Smooth muscle cell (in vitro differentiated cells): ENCODE results near the gene RNF187. TPM values are rescaled to one million over a fixed set of nuclear protein-coding genes. Genes with fewer than 3 reads are reported as not detected.
"Not testable (repeated sequence)": the region's sequence is repeated elsewhere in the genome, so short reads cannot be mapped to it uniquely, and the experiment has no call there.

ENCODE experiments used
- DNase-seq: peaks from one replicate; lab custom pipeline; 2025; ENCODE audit not compliant: unreplicated experiment; lab: John Stamatoyannopoulos, UW
- H2AFZ ChIP-seq: fragments of 200-600 bp; sonication (generic); 2 replicates; pipeline ENCODE4 v1.6.0; 2016; ENCODE audit warnings: antibody characterized with exemption, low read depth, mild to moderate bottlenecking
- H3F3A ChIP-seq: fragments of 200-600 bp; sonication (generic); 2 replicates; pipeline ENCODE4 v1.6.0; 2017; ENCODE audit warnings: antibody characterized with exemption, low read depth
- H3K27ac ChIP-seq: fragments of 200-600 bp; sonication (generic); 2 replicates; pipeline ENCODE4 v1.5.1; 2016; ENCODE audit warnings: low read depth, mild to moderate bottlenecking
- H3K27me3 ChIP-seq: fragments of 200-600 bp; sonication (generic); 2 replicates; pipeline ENCODE4 v1.6.1; 2016; ENCODE audit warnings: low read depth, mild to moderate bottlenecking
- H3K36me3 ChIP-seq: fragments of 200-600 bp; sonication (generic); 2 replicates; pipeline ENCODE4 v1.5.1; 2016; ENCODE audit warnings: low read depth
- H3K4me1 ChIP-seq: fragments of 200-600 bp; sonication (generic); 2 replicates; pipeline ENCODE4 v1.5.1; 2016; ENCODE audit warnings: low read depth
- H3K4me2 ChIP-seq: fragments of 200-600 bp; sonication (generic); 2 replicates; pipeline ENCODE4 v1.6.0; 2016; ENCODE audit warnings: mild to moderate bottlenecking
- H3K4me3 ChIP-seq: fragments of 200-600 bp; sonication (generic); 2 replicates; pipeline ENCODE4 v1.5.1; 2016; ENCODE audit warnings: mild to moderate bottlenecking
- H3K79me2 ChIP-seq: fragments of 200-600 bp; sonication (generic); 2 replicates; pipeline ENCODE4 v1.6.0; 2016; ENCODE audit warnings: low read depth, mild to moderate bottlenecking
- H3K9ac ChIP-seq: fragments of 200-600 bp; sonication (generic); 2 replicates; pipeline ENCODE4 v1.6.0; 2016; ENCODE audit warnings: low read depth
- H3K9me3 ChIP-seq: fragments of 200-600 bp; sonication (generic); replicated peaks from 2 replicates; pipeline ENCODE4 v1.5.1; 2016; ENCODE audit warnings: low read depth
- H4K20me1 ChIP-seq: fragments of 200-600 bp; sonication (generic); 2 replicates; pipeline ENCODE4 v1.6.0; 2016; ENCODE audit warnings: low read depth
- CTCF ChIP-seq: fragments of 200-600 bp; sonication (generic); IDR thresholded peaks from 2 replicates; pipeline ENCODE4 v1.5.1; 2017; ENCODE audit warnings: borderline replicate concordance, mild to moderate bottlenecking, antibody characterized with exemption; ENCODE audit not compliant: insufficient read depth, poor library complexity, severe bottlenecking
- WGBS: methylation state at CpG from one replicate; pipeline ENCODE4 v1.1.7; 2016; ENCODE audit warnings: low lambda C conversion rate; 5-methylcytosine and 5-hydroxymethylcytosine counted together
- polyA plus RNA-seq: library from polyadenylated mRNA; unstranded; fragments of >200 nt; fragmentation: Nextera tagmentation; extraction: Ambion mirVana; gene quantifications from 2 replicates; pipeline ENCODE4 v1.2.1, GENCODE V29; 2016
- total RNA-seq: library from RNA; depleted of rRNA; stranded (reverse); fragments of >200 nt; gene quantifications from 2 replicates; pipeline ENCODE4 v1.2.3, GENCODE V29; 2014

The RNF187 gene
- total and polyA plus RNA-seq, 2 experiments from 2014 or later = 35.9 to 150 TPM

DNA sequence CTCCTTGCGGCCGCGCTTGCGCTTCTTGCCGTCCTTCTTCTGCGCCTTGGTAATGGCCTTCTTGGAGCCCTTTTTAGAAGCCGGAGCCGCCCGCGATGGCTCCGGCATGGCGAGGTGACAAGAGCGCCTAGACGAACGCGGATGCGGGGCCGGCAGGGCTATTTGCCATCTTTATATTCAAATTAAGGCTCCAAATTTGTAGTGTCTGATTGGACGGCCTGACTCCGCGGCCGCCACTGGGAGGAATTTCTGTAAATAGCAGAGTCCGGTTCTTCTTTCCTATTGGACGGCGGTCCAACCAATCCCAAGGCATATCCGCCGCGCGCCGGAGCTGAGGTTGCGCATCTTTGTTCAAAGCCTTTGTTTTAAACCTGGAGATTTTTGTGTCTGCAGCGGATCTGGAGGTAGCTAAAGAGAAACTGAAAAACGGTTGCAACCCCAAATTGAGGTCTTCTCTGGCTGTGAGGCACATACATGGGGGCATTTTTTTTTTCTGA lies 22.6 kb upstream of the RNF187 start:
- no peak for DNase-seq
- TF ChIP-seq CTCF = no peak
- Histone ChIP-seq H3K79me2 (no peaks in the 10 kb centered on the region), H4K20me1 (no peaks in the 10 kb centered on the region), H3K27me3 (peaks cover 99% of the 10 kb centered on the region), H2AFZ (peak overlapping the region; percentile 70), H3K27ac (no peak overlapping the region), H3K4me1 (no peaks in the 10 kb centered on the region), H3K4me2 (peak overlapping the region; percentile 83), H3K4me3 (peak overlapping the region; percentile 49), H3K36me3 (no peaks in the 10 kb centered on the region), H3K9me3 (no peaks in the 10 kb centered on the region), H3F3A (no peaks in the 10 kb centered on the region), H3K9ac (no peak overlapping the region)
- WGBS = 3% methylated on average over 33 of the region's 33 CpGs

GRCh38 chr1:228465141-228465540 lies 22.0 kb upstream of the RNF187 start:
- Histone ChIP-seq H3K9ac (no peak overlapping the region), H3F3A (no peaks in the 10 kb centered on the region), H3K27ac (no peak overlapping the region), H3K9me3 (no peaks in the 10 kb centered on the region), H3K36me3 (no peaks in the 10 kb centered on the region), H3K27me3 (peaks cover 97% of the 10 kb centered on the region), H3K4me3 (peak overlapping the region; percentile 49), H3K4me2 (peak overlapping the region; percentile 83), H3K4me1 (no peaks in the 10 kb centered on the region), H3K79me2 (no peaks in the 10 kb centered on the region), H4K20me1 (no peaks in the 10 kb centered on the region), H2AFZ (peak overlapping the region; percentile 70)
- DNase-seq = no peak
- no peak for TF ChIP-seq CTCF
- 47% methylated on average over 13 of the region's 13 CpGs for WGBS

DNA sequence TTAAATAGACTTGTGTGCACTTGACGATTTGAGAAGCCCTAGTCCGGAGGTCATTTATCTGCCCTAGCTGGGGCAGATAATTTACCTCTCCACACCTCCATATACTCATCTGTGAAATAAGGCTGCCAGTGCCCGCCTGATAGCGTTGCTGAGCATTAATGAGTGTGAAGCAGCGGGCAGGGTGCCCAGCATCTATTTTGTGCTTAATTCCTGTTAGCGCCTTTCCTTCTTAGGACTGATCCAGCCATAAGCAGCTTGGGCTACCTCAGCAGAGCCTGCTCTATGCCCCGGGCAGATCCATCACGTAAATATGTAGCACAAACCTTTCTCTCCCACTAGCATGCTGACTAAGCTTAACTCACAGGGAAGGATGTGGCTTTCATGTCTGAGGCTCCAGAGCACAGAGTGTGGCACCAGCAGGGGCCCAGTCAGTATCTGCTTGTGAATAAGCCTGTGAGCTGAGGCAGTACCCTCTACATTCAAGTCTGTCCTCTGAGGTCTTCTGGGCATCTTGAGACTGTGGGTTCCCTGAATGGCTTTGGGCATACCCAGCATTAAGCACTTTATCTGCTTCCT lies 21.5 kb upstream of the RNF187 start:
- Histone ChIP-seq H3K27ac (no peak overlapping the region), H3K4me3 (peak overlapping the region; percentile 49), H2AFZ (no peak overlapping the region), H3F3A (no peaks in the 10 kb centered on the region), H3K79me2 (no peaks in the 10 kb centered on the region), H3K27me3 (peaks cover 92% of the 10 kb centered on the region), H3K9ac (no peak overlapping the region), H3K36me3 (no peaks in the 10 kb centered on the region), H3K4me1 (no peaks in the 10 kb centered on the region), H3K4me2 (peak overlapping the region; percentile 83), H4K20me1 (no peaks in the 10 kb centered on the region), H3K9me3 (no peaks in the 10 kb centered on the region)
- 78% methylated on average over 8 of the region's 8 CpGs for WGBS
- DNase-seq = no peak
- no peak for TF ChIP-seq CTCF

- not testable (repeated sequence) for DNase-seq, H3K36me3 ChIP-seq, H3K79me2 ChIP-seq, H3K4me1 ChIP-seq, H3K4me3 ChIP-seq, H3K9ac ChIP-seq, H4K20me1 ChIP-seq, H2AFZ ChIP-seq, H3K4me2 ChIP-seq, H3K9me3 ChIP-seq, H3F3A ChIP-seq, H3K27ac ChIP-seq
- H3K27me3 ChIP-seq = peaks cover 67% of the 10 kb centered on the region
- WGBS = 65% methylated on average over 2 of the region's 2 CpGs
Observed at GRCh38 chr1:228468188-228468587, 19.0 kb upstream of the RNF187 start.
